ENCODE data around the gene WWOX. TPM values are rescaled to one million over a fixed set of nuclear protein-coding genes. Genes with fewer than 3 reads are reported as not detected.

The WWOX gene
- total RNA-seq, 1 experiment from 2014 or later = 35.6 TPM

DNA sequence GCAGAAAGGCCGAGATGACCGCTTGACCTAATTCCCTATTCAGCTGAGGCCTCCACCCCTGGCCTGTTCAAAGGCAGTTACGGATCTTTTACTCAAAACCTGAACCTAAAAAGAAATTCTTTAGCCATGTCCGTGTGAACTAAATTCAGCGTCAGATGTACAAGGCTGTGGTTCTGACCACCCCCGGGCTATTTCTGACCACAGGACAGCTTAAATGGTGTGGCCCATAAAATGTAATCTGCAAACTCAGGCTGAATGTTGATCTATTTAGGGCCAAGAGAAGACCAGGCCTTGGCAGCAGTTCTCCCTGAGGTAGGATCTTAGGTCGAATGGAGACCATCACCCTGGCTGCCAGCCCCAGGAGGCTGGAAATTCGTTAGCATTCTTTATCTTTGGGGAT, 485.5 kb downstream of the WWOX start:
- Histone ChIP-seq H3K27me3 (ENCODE audit: insufficient read depth, low read depth) (no peaks in the 10 kb centered on the region), H3K4me3 (no peak overlapping the region), H3K27ac (no peak overlapping the region), H2AFZ (no peak overlapping the region), H3K4me1 (replicated peaks; ENCODE audit: insufficient read depth) (no peaks in the 10 kb centered on the region), H3K79me2 (ENCODE audit: low read depth) (no peaks in the 10 kb centered on the region), H3K9me2 (ENCODE audit: insufficient read depth) (no peaks in the 10 kb centered on the region), H3K36me3 (ENCODE audit: low read depth) (no peaks in the 10 kb centered on the region), H3K4me2 (no peak overlapping the region), H3F3A (ENCODE audit: insufficient read depth, low read depth) (no peaks in the 10 kb centered on the region), H3K9me3 (ENCODE audit: insufficient read depth, low read depth) (no peaks in the 10 kb centered on the region), H4K20me1 (ENCODE audit: insufficient read depth) (no peaks in the 10 kb centered on the region)
- no TSS peak for BruUV-seq (replicated peaks)
- CTCF ChIA-PET = no interaction called here
- DNase-seq = no peak
- intact Hi-C loops (cut with micrococcal nuclease; ENCODE audit: unreplicated experiment) = no loop called here
- POLR2A ChIA-PET (ENCODE audit: unreplicated experiment) = interaction anchor here (0.7 kb wide), 1 partner anchor 23 kb away, joined by 3 read pairs; no protein-coding TSS in a partner anchor
- TF ChIP-seq EZH2 (IDR thresholded peaks at IDR 0.05; ENCODE audit: low read depth) = no peak
- TF ChIP-seq, protein P1, sequence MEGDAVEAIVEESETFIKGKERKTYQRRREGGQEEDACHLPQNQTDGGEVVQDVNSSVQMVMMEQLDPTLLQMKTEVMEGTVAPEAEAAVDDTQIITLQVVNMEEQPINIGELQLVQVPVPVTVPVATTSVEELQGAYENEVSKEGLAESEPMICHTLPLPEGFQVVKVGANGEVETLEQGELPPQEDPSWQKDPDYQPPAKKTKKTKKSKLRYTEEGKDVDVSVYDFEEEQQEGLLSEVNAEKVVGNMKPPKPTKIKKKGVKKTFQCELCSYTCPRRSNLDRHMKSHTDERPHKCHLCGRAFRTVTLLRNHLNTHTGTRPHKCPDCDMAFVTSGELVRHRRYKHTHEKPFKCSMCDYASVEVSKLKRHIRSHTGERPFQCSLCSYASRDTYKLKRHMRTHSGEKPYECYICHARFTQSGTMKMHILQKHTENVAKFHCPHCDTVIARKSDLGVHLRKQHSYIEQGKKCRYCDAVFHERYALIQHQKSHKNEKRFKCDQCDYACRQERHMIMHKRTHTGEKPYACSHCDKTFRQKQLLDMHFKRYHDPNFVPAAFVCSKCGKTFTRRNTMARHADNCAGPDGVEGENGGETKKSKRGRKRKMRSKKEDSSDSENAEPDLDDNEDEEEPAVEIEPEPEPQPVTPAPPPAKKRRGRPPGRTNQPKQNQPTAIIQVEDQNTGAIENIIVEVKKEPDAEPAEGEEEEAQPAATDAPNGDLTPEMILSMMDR (conservative IDR thresholded peaks at IDR 0.05) = no peak

DNA sequence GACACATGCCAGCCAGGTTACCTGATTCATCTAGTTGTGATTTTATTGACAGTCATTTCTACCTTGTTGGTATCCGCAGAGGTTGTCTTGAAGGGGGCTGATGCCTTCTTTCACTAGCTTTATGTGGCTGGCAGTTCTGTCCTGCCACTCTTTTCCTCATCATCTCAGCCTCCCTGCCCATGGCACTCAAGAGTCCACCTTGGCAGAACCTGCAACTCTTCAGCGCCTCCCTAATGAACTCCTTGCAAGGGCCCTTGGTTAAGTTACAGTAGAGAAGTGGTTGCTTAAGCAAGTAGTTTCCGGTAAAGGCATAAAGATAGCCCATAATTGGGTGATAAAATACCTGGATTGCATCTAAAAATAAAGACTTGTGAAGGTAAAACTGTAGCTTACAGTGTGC, 489.9 kb downstream of the WWOX start:
- TF ChIP-seq EZH2 (IDR thresholded peaks at IDR 0.05; ENCODE audit: low read depth) = no peak
- TF ChIP-seq, protein P1 (conservative IDR thresholded peaks at IDR 0.05) = no peak
- Histone ChIP-seq H3K36me3 (ENCODE audit: low read depth) (no peaks in the 10 kb centered on the region), H3K4me1 (replicated peaks; ENCODE audit: insufficient read depth) (no peaks in the 10 kb centered on the region), H3K27ac (no peak overlapping the region), H3K79me2 (ENCODE audit: low read depth) (no peaks in the 10 kb centered on the region), H4K20me1 (ENCODE audit: insufficient read depth) (no peaks in the 10 kb centered on the region), H3K9me2 (ENCODE audit: insufficient read depth) (no peaks in the 10 kb centered on the region), H2AFZ (no peak overlapping the region), H3F3A (ENCODE audit: insufficient read depth, low read depth) (no peaks in the 10 kb centered on the region), H3K4me3 (no peak overlapping the region), H3K27me3 (ENCODE audit: insufficient read depth, low read depth) (no peaks in the 10 kb centered on the region), H3K4me2 (no peak overlapping the region), H3K9me3 (ENCODE audit: insufficient read depth, low read depth) (no peaks in the 10 kb centered on the region)
- POLR2A ChIA-PET (ENCODE audit: unreplicated experiment) = no interaction called here
- DNase-seq = no peak
- BruUV-seq (replicated peaks) = no TSS peak
- CTCF ChIA-PET = no interaction called here
- intact Hi-C loops (cut with micrococcal nuclease; ENCODE audit: unreplicated experiment) = no loop called here

DNA sequence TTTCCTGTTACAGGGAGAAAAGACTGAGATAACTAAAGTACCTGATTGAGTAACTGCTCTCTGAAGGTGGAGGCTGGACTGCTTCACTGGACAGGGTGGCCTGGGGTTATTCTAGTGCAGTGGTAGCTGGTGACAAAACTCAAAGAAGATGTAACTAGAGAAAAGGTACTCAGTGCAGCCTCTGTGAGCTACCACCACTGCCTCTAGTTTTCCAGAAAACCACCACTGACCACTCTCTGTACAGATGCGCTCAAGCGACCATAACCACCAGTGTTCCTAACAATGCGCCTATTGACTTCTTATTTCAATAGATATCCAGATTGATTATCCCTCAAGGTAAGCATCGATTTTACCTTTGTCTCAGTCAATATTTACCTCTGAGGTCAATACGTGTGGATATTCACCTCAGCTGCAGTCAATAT, 492.2 kb downstream of the WWOX start:
- CTCF ChIA-PET = no interaction called here
- Histone ChIP-seq H3K27ac (no peak overlapping the region), H3K4me1 (replicated peaks; ENCODE audit: insufficient read depth) (no peaks in the 10 kb centered on the region), H3K4me3 (no peak overlapping the region), H3K4me2 (no peak overlapping the region), H2AFZ (no peak overlapping the region), H3K36me3 (ENCODE audit: low read depth) (no peaks in the 10 kb centered on the region), H3K79me2 (ENCODE audit: low read depth) (no peaks in the 10 kb centered on the region), H4K20me1 (ENCODE audit: insufficient read depth) (no peaks in the 10 kb centered on the region), H3K27me3 (ENCODE audit: insufficient read depth, low read depth) (no peaks in the 10 kb centered on the region), H3K9me2 (ENCODE audit: insufficient read depth) (no peaks in the 10 kb centered on the region), H3K9me3 (ENCODE audit: insufficient read depth, low read depth) (no peaks in the 10 kb centered on the region), H3F3A (ENCODE audit: insufficient read depth, low read depth) (no peaks in the 10 kb centered on the region)
- POLR2A ChIA-PET (ENCODE audit: unreplicated experiment) = no interaction called here
- TF ChIP-seq, protein P1 (conservative IDR thresholded peaks at IDR 0.05) = no peak
- TF ChIP-seq EZH2 (IDR thresholded peaks at IDR 0.05; ENCODE audit: low read depth) = no peak
- intact Hi-C loops (cut with micrococcal nuclease; ENCODE audit: unreplicated experiment) = no loop called here
- BruUV-seq (replicated peaks) = no TSS peak
- no peak for DNase-seq

All from PC-9 (cell line).